ENCODE results near the gene NEXN. TPM values are rescaled to one million over a fixed set of nuclear protein-coding genes. Genes with fewer than 3 reads are reported as not detected.

Gene NEXN
- total RNA-seq, 1 experiment from 2014 or later, result 1.4 TPM

Other genes starting within 250 kb of the NEXN start
- 43.3 to 47.5 TPM (median 43.5 TPM) in 3 replicates for gene ZZZ3, start 206.0 kb upstream of the NEXN start, total RNA-seq (2021)
- gene USP33, start 128.8 kb upstream of the NEXN start, total RNA-seq (2021), result 57.5 to 61.6 TPM (median 59.9 TPM) in 3 replicates
- 6.0 to 6.3 TPM (median 6.2 TPM) in 3 replicates for gene MIGA1, start 109.0 kb upstream of the NEXN start, total RNA-seq (2021)
- gene FUBP1, start 90.4 kb downstream of the NEXN start, total RNA-seq (2021), result 175 to 208 TPM (median 176 TPM) in 3 replicates
- gene DNAJB4, start 116.3 kb downstream of the NEXN start, total RNA-seq (2021), result 23.4 to 26.5 TPM (median 26.0 TPM) in 3 replicates
- 0.83 to 1.6 TPM (median 1.1 TPM) in 3 replicates for gene GIPC2, start 157.3 kb downstream of the NEXN start, total RNA-seq (2021)